ENCODE data around the gene DGKQ. TPM values are rescaled to one million over a fixed set of nuclear protein-coding genes. Genes with fewer than 3 reads are reported as not detected.

DGKQ gene
- total and polyA plus RNA-seq, 2 of the 13 experiments (the other 11 are each of a cell fraction or from before 2014, with no cell fraction given) = 4.5 to 7.2 TPM

GRCh38 chr4:951186-951585 lies 22.2 kb downstream of the DGKQ start:
- no peaks in the 10 kb centered on the region for H3K79me2 ChIP-seq (ENCODE audit: insufficient read depth, low read length)
- H3K9me3 ChIP-seq (ENCODE audit: low read length) = no peaks in the 10 kb centered on the region
- TF ChIP-seq ZMYM2 (CRISPR knock-in tag; IDR thresholded peaks at IDR 0.05) = no peak
- TF ChIP-seq ZNF614 (CRISPR knock-in tag; IDR thresholded peaks at IDR 0.05; ENCODE audit: borderline replicate concordance) = no peak
- no peak for TF ChIP-seq NFE2L1 (CRISPR knock-in tag; IDR thresholded peaks at IDR 0.05; ENCODE audit: borderline replicate concordance)
- no peak for TF ChIP-seq NCOA5 (CRISPR knock-in tag; IDR thresholded peaks at IDR 0.05)
- TF ChIP-seq ZNF772 (CRISPR knock-in tag; IDR thresholded peaks at IDR 0.05) = no peak
- no peak for TF ChIP-seq ZNF710 (CRISPR knock-in tag; IDR thresholded peaks at IDR 0.05; ENCODE audit: borderline replicate concordance)
- TF ChIP-seq NFYB (CRISPR knock-in tag; IDR thresholded peaks at IDR 0.05) = no peak
- H3K9ac ChIP-seq (ENCODE audit: insufficient read depth, low read depth, low read length) = no peak overlapping the region
- H2AFZ ChIP-seq (ENCODE audit: low read length) = no peak overlapping the region
- no peak for ATAC-seq
- in situ Hi-C loops (cut with HindIII; ENCODE audit: extremely low pct_ligation_motif_present, low pct_unique_long_range_greater_than_20kb) (no loop called here), intact Hi-C loops (cut with micrococcal nuclease; ENCODE audit: unreplicated experiment) (no loop called here)
- peaks cover 15% of the 10 kb centered on the region for H3K4me1 ChIP-seq (ENCODE audit: insufficient read depth, low read length)
- 78% methylated on average over 2 of the region's 7 CpGs for WGBS (ENCODE audit: low lambda C conversion rate)
- no peak overlapping the region for H3K4me2 ChIP-seq (ENCODE audit: low read depth, low read length)
- no peaks in the 10 kb centered on the region for H3K36me3 ChIP-seq (replicated peaks in 1 of 2; ENCODE audit: control insufficient read depth in 1 of 2, insufficient read depth in 2 of 2, low read length in 2 of 2)
- no TSS peak for BruUV-seq (replicated peaks)
- no peaks in the 10 kb centered on the region for H4K20me1 ChIP-seq (ENCODE audit: insufficient read depth, low read length)
- H3K4me3 ChIP-seq (replicated peaks in 1 of 3; ENCODE audit: insufficient read depth in 1 of 3, low read depth in 2 of 3, low read length in 3 of 3) = no peak overlapping the region
- H3K27ac ChIP-seq (ENCODE audit: extremely low read length, insufficient read depth, low read length) = no peak overlapping the region
- no peak for DNase-seq (ENCODE audit: low spot score)
- ChIA-PET POLR2A (no interaction called here), CTCF (ENCODE audit: low intra/inter-chr PET ratio, low total read pairs) (no interaction called here)
- FAIRE-seq = no peak
- no peaks in the 10 kb centered on the region for H3K27me3 ChIP-seq (ENCODE audit: control insufficient read depth in 1 of 2, insufficient read depth in 2 of 2, low read length in 2 of 2)
